Cerebellar nuclear complex (tissue), 1 donor: ENCODE measurements around the gene PRDM12.

Source experiments
- DNase-seq, 2 experiments: peaks; one replicate each; lab custom pipeline; 2025; lab: John Stamatoyannopoulos, UW

Gene PRDM12

GRCh38 chr9:130635721-130636647, 28.4 kb upstream of the PRDM12 start:
- no peak for DNase-seq

GRCh38 chr9:130636648-130637020, 27.8 kb upstream of the PRDM12 start:
- DNase-seq = no peak

- no peak for DNase-seq
Measured at GRCh38 chr9:130638284-130639123, 25.9 kb upstream of the PRDM12 start.

GRCh38 chr9:130639124-130639765, 25.1 kb upstream of the PRDM12 start:
- no peak for DNase-seq

GRCh38 chr9:130639866-130640555, 24.4 kb upstream of the PRDM12 start:
- DNase-seq = no peak

GRCh38 chr9:130640681-130641080, 23.7 kb upstream of the PRDM12 start:
- DNase-seq = no peak

- DNase-seq = no peak
Measured at GRCh38 chr9:130642926-130643325, 21.5 kb upstream of the PRDM12 start.

- no peak for DNase-seq
Measured at GRCh38 chr9:130651221-130651620, 13.2 kb upstream of the PRDM12 start.

- DNase-seq = no peak
Measured at GRCh38 chr9:130651752-130652151, 12.6 kb upstream of the PRDM12 start.

- no peak for DNase-seq
Measured at GRCh38 chr9:130654879-130655278, 9.5 kb upstream of the PRDM12 start.

GRCh38 chr9:130658893-130659698, 5.3 kb upstream of the PRDM12 start:
- no peak for DNase-seq

GRCh38 chr9:130659699-130660248, 4.6 kb upstream of the PRDM12 start:
- DNase-seq = no peak

GRCh38 chr9:130660326-130660682, 4.1 kb upstream of the PRDM12 start:
- DNase-seq = no peak

- DNase-seq = no peak
Measured at GRCh38 chr9:130660683-130661450, 3.5 kb upstream of the PRDM12 start.

- no peak for DNase-seq
Measured at GRCh38 chr9:130661451-130662098, 2.8 kb upstream of the PRDM12 start.

- DNase-seq = no peak
Measured at GRCh38 chr9:130662099-130662969, 2.1 kb upstream of the PRDM12 start.

- no peak for DNase-seq
Measured at GRCh38 chr9:130662970-130663257, 1.5 kb upstream of the PRDM12 start.

- DNase-seq = no peak
Measured at GRCh38 chr9:130663258-130663976, 977 bp upstream of the PRDM12 start.
